GM21367 (cell line): Measurements from ENCODE around the gene FBXO44.
A peak's percentile ranks its signal among the peaks of the same experiment; 100 is the strongest.

Experiments used
- ATAC-seq: cut with Tn5 transposase; IDR thresholded peaks from one replicate; pipeline ENCODE4 v1.9.1; 2021; ENCODE audit not compliant: unreplicated experiment

Gene FBXO44

DNA sequence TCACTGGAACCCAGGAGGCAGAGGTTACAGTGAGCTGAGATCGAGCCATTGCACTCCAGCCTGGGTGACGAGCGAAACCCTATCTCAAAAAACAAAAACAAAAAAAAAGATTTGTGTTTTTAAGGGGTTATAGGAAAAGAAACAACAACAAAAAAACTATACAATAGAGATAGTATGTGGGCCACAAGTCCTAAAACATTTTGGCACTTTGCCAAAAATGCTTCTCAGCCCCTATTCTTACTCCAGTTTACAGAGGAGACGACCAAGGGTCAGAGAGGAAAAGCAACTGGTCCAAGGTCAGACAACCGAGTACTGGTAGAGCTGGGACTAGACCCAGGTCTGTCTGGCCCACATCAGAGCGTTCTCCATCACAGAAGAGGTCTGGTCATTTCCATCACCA is 3.0 kb downstream of the FBXO44 start:
- no peak for ATAC-seq

GRCh38 chr1:11658542-11658941 is 3.9 kb downstream of the FBXO44 start:
- ATAC-seq = no peak

GRCh38 chr1:11659748-11660147 is 5.1 kb downstream of the FBXO44 start:
- no peak for ATAC-seq

DNA sequence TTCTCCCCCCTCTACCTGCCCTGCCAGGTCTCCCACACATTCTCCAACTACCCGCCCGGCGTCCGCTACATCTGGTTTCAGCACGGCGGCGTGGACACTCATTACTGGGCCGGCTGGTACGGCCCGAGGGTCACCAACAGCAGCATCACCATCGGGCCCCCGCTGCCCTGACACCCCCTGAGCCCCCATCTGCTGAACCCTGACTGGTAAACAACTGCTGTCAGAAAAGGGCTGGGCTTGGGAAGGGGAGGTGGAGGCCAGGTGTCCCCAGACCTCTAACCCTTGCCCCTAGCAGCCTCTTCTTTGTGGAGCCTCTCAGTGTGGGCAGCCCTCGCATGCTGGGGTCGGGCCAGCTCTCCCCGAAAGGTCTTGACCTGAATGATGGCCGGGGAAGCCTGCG is 6.4 kb downstream of the FBXO44 start:
- no peak for ATAC-seq

- ATAC-seq = peak; percentile 35
Observed at GRCh38 chr1:11664336-11665065, 9.8 kb downstream of the FBXO44 start.

DNA sequence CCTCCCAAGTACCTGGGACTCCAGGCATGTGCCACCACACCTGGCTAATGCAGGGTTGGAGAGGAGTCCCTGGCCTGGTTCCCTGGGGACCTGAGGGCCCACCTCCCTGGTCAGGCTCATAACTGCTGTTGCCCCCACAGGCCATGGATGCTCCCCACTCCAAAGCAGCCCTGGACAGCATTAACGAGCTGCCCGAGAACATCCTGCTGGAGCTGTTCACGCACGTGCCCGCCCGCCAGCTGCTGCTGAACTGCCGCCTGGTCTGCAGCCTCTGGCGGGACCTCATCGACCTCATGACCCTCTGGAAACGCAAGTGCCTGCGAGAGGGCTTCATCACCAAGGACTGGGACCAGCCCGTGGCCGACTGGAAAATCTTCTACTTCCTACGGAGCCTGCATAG is 13.8 kb downstream of the FBXO44 start:
- no peak for ATAC-seq

DNA sequence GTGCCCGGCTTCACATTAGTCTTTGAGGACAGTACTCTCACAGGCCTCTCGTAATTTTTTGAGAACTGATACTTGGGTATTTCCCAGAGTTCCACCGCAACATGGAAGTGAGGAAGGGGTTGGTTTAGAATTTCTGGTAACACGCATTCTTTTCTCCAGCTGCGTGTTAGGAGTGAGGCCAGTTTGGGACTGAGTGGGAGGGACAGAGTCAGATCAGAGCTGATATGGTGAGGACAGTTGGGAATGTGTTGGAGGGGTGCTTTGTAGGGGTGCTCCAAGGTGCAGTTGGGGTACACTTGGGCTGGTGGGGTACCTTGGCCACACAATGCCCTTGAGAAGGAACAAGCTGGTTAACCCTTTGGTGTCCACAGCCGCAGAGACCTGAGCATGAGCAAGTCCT is 16.1 kb downstream of the FBXO44 start:
- no peak for ATAC-seq

GRCh38 chr1:11671205-11671543 is 16.5 kb downstream of the FBXO44 start:
- no peak for ATAC-seq

GRCh38 chr1:11671544-11672286 is 17.0 kb downstream of the FBXO44 start:
- ATAC-seq = no peak

DNA sequence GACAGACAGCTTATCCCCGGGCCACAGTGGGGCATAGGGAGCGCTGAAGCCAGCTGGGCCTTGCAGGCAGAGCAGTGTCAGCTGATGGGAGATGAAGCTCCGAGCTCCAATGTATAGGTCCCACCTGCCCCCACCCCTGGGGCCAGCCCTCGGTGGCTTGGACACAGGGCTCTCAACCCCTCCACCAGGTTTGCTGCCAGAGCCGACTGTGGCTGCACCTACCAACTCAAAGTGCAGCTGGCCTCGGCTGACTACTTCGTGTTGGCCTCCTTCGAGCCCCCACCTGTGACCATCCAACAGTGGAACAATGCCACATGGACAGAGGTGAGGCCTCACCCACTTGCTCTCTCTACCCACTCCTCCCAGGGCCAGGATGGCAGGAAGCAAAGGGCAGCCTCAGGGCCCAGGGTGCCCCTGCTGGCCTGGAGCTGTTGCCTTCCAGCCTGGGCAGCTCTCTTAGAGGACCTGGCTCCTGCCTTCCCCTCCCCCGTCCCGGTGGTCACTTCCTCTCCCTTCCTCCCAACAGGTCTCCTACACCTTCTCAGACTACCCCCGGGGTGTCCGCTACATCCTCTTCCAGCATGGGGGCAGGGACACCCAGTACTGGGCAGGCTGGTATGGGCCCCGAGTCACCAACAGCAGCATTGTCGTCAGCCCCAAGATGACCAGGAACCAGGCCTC is 18.6 kb downstream of the FBXO44 start:
- ATAC-seq = no peak

DNA sequence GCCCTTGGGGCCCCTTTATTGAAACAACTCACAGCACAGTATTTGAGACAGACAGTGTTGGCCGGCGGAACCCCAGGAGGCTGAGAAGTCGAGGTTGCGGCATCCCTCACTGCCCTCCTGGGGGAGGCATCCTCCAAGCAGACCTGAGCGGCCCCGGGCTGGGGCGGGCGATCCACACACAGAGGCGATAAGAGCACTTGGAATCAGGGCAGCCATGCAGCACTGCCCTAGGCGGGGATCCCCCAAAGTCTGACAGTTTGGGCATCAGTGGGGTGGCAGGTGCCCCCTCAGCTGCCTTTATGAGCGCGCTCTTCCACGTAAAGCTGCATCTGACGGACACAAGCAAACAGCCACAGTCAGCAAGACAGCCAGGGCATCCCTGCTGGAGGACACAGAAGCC is 19.8 kb downstream of the FBXO44 start:
- ATAC-seq = no peak

- no peak for ATAC-seq
Observed at GRCh38 chr1:11675325-11675724, 20.6 kb downstream of the FBXO44 start.

- no peak for ATAC-seq
Observed at GRCh38 chr1:11676386-11677103, 21.9 kb downstream of the FBXO44 start.

DNA sequence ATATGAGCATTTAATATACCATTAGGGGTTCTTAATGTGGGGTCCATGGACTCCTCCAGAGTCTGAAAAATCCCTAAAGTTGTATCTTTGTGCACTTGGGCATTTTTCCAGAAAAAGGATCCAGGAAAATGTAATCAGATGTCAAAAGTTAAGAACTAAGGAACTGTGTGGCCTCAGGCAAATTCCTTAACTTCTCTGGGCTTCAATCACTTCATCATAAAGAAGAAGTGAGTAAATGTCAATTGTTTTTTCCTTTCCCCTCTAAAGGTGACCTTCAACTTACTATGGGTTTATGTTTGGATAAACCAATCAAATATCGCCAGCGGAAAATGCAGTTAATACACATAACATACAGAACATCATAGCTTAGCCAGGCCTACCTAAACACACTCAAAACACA is 23.8 kb downstream of the FBXO44 start:
- ATAC-seq = no peak

- no peak for ATAC-seq
Observed at GRCh38 chr1:11680270-11681070, 25.8 kb downstream of the FBXO44 start.

DNA sequence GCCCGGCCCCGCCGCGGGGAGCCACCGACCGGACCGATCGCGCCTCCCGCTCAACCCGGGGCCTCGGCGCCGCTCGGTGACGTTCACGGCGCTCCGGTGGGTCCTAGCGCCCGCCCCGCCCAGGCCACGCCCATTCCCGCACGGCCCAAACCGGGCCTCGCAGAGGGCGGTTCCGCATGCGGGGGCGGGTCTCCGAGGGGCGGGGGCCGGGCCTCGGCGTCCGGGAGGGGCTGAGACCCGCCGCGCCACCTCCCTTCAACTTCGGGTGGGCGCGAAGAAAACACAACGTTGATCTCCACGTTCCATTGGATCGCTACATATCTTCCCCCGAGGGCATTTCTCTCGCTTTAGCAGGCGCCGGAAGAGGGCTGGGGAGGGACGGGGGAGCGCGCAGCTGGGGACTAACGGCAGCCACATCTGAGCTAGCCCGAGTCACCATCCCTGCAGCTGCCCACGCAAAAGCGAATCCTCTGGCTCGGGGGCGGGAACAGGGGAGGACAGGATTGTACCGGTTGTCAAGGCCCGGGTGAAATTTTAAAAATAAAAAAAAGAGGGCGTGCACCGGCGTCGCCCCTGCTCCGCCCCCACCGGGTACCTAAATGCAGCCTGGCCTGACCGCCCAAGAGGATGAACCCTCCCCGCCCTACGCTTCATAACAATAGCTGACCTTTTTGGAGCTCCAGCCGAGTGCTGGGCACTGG is 26.5 kb downstream of the FBXO44 start, which contains the start of gene MAD2L2:
MAD2L2 (minus strand) TSS at position 78 of the 701 bp plus-strand sequence. CDS start 547 bp downstream, outside the sequence.
- ATAC-seq = peak; percentile 75

- no peak for ATAC-seq
Observed at GRCh38 chr1:11682287-11682771, 27.7 kb downstream of the FBXO44 start.

GRCh38 chr1:11682799-11683198 is 28.1 kb downstream of the FBXO44 start:
- no peak for ATAC-seq

- ATAC-seq = no peak
Observed at GRCh38 chr1:11684070-11684469, 29.4 kb downstream of the FBXO44 start.
